ENCODE measurements around the gene GPER1.

Gene GPER1

GRCh38 chr7:1046722-1047679, 40.9 kb upstream of the GPER1 start:
- Histone ChIP-seq H3K9me3 (ENCODE audit: control insufficient read depth, low read length) (no peaks in the 10 kb centered on the region), H3K27ac (ENCODE audit: insufficient read depth, low read depth, low read length, poor library complexity, severe bottlenecking) (no peak overlapping the region), H3K27me3 (ENCODE audit: control insufficient read depth, insufficient read depth, low read length, poor library complexity, severe bottlenecking) (no peaks in the 10 kb centered on the region), H3K36me3 (ENCODE audit: control insufficient read depth, insufficient read depth, low read length) (no peaks in the 10 kb centered on the region), H3K4me3 (ENCODE audit: insufficient read depth, low read depth, low read length) (no peak overlapping the region), H3K4me1 (ENCODE audit: control insufficient read depth, insufficient read depth, low read length) (peaks cover 34% of the 10 kb centered on the region)
- WGBS, 2 experiments: 85 to 89% methylated on average over 15 of the region's 15 CpGs

DNA sequence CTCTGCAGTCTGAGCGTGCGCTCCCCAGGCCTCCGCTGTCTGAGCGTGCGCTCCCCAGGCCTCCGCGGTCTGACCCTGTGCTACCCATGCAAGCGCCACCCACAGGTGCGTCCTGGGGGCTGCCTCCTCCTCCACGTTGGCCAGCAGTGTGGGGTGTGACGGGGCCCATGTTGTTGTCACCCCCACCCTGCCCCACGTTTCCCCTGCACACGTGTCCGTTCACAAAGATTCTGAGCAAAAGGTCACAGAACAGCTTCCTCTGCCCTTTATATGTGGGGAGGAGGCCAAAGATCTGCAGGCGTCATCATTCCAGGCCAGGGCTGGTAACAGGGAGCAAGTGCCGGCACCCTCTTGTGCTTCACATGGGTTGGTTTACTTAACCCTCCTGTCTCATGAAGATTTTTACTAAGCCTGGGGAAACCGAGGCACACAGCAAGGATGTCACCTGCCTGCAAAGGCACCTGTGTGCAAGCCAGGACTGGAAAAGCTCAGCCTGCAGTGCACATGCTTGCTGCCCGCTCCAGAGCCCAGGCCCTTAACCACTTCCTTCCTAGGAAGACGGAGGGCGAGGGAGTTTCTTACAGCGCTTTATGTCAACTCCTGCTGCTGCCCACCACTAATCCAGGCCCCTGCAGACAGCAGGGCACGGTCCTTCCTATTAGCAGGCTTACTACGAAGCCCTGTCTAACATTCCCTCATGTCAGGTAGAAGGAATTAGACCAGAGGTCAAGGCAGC, 38.7 kb upstream of the GPER1 start:
- 93 to 94% methylated on average over 23 of the region's 23 CpGs for WGBS, 2 experiments
- Histone ChIP-seq H3K36me3 (ENCODE audit: control insufficient read depth, insufficient read depth, low read length) (no peaks in the 10 kb centered on the region), H3K9me3 (ENCODE audit: control insufficient read depth, low read length) (no peaks in the 10 kb centered on the region), H3K4me1 (ENCODE audit: control insufficient read depth, insufficient read depth, low read length) (peaks cover 43% of the 10 kb centered on the region), H3K4me3 (ENCODE audit: insufficient read depth, low read depth, low read length) (no peak overlapping the region), H3K27me3 (ENCODE audit: control insufficient read depth, insufficient read depth, low read length, poor library complexity, severe bottlenecking) (no peaks in the 10 kb centered on the region), H3K27ac (ENCODE audit: insufficient read depth, low read depth, low read length, poor library complexity, severe bottlenecking) (no peak overlapping the region)

- Histone ChIP-seq H3K4me1 (ENCODE audit: control insufficient read depth, insufficient read depth, low read length) (peaks cover 48% of the 10 kb centered on the region), H3K36me3 (ENCODE audit: control insufficient read depth, insufficient read depth, low read length) (no peaks in the 10 kb centered on the region), H3K27ac (ENCODE audit: insufficient read depth, low read depth, low read length, poor library complexity, severe bottlenecking) (no peak overlapping the region), H3K9me3 (ENCODE audit: control insufficient read depth, low read length) (no peaks in the 10 kb centered on the region), H3K27me3 (ENCODE audit: control insufficient read depth, insufficient read depth, low read length, poor library complexity, severe bottlenecking) (no peaks in the 10 kb centered on the region), H3K4me3 (ENCODE audit: insufficient read depth, low read depth, low read length) (no peak overlapping the region)
- 94 to 95% methylated on average over 8 of the region's 8 CpGs for WGBS, 2 experiments
Measured at GRCh38 chr7:1049801-1050200, 38.1 kb upstream of the GPER1 start.

GRCh38 chr7:1050254-1050906, 37.5 kb upstream of the GPER1 start:
- peaks cover 49% of the 10 kb centered on the region for H3K4me1 ChIP-seq (ENCODE audit: control insufficient read depth, insufficient read depth, low read length)
- WGBS, 2 experiments: 90 to 91% methylated on average over 30 of the region's 30 CpGs

GRCh38 chr7:1050956-1051690, 36.8 kb upstream of the GPER1 start:
- H3K4me3 ChIP-seq (ENCODE audit: insufficient read depth, low read depth, low read length): no peak overlapping the region
- H3K27ac ChIP-seq (ENCODE audit: insufficient read depth, low read depth, low read length, poor library complexity, severe bottlenecking): no peak overlapping the region
- WGBS, 2 experiments: 94 to 95% methylated on average over 22 of the region's 22 CpGs
- peaks cover 56% of the 10 kb centered on the region for H3K4me1 ChIP-seq (ENCODE audit: control insufficient read depth, insufficient read depth, low read length)
- H3K9me3 ChIP-seq (ENCODE audit: control insufficient read depth, low read length): no peaks in the 10 kb centered on the region
- H3K27me3 ChIP-seq (ENCODE audit: control insufficient read depth, insufficient read depth, low read length, poor library complexity, severe bottlenecking): no peaks in the 10 kb centered on the region
- no peaks in the 10 kb centered on the region for H3K36me3 ChIP-seq (ENCODE audit: control insufficient read depth, insufficient read depth, low read length)

More at GRCh38 chr7:1050254-1050906, 37.5 kb upstream of the GPER1 start:
- Histone ChIP-seq H3K9me3 (ENCODE audit: control insufficient read depth, low read length) (no peaks in the 10 kb centered on the region), H3K36me3 (ENCODE audit: control insufficient read depth, insufficient read depth, low read length) (no peaks in the 10 kb centered on the region), H3K4me3 (ENCODE audit: insufficient read depth, low read depth, low read length) (no peak overlapping the region), H3K27me3 (ENCODE audit: control insufficient read depth, insufficient read depth, low read length, poor library complexity, severe bottlenecking) (no peaks in the 10 kb centered on the region), H3K27ac (ENCODE audit: insufficient read depth, low read depth, low read length, poor library complexity, severe bottlenecking) (no peak overlapping the region)

- H3K9me3 ChIP-seq (ENCODE audit: control insufficient read depth, low read length): no peaks in the 10 kb centered on the region
- H3K36me3 ChIP-seq (ENCODE audit: control insufficient read depth, insufficient read depth, low read length): no peaks in the 10 kb centered on the region
- no peak overlapping the region for H3K4me3 ChIP-seq (ENCODE audit: insufficient read depth, low read depth, low read length)
- no peak overlapping the region for H3K27ac ChIP-seq (ENCODE audit: insufficient read depth, low read depth, low read length, poor library complexity, severe bottlenecking)
- no peaks in the 10 kb centered on the region for H3K27me3 ChIP-seq (ENCODE audit: control insufficient read depth, insufficient read depth, low read length, poor library complexity, severe bottlenecking)
- H3K4me1 ChIP-seq (ENCODE audit: control insufficient read depth, insufficient read depth, low read length): peaks cover 54% of the 10 kb centered on the region
- WGBS, 2 experiments: 85 to 87% methylated on average over 20 of the region's 20 CpGs
Measured at GRCh38 chr7:1052031-1052818, 35.7 kb upstream of the GPER1 start.

GRCh38 chr7:1053002-1053411, 34.9 kb upstream of the GPER1 start:
- H3K4me1 ChIP-seq (ENCODE audit: control insufficient read depth, insufficient read depth, low read length): peaks cover 47% of the 10 kb centered on the region
- peak overlapping the region; percentile 44 for H3K27ac ChIP-seq (ENCODE audit: insufficient read depth, low read depth, low read length, poor library complexity, severe bottlenecking)
- no peaks in the 10 kb centered on the region for H3K36me3 ChIP-seq (ENCODE audit: control insufficient read depth, insufficient read depth, low read length)
- H3K27me3 ChIP-seq (ENCODE audit: control insufficient read depth, insufficient read depth, low read length, poor library complexity, severe bottlenecking): no peaks in the 10 kb centered on the region
- peak overlapping the region; percentile 6 for H3K4me3 ChIP-seq (ENCODE audit: insufficient read depth, low read depth, low read length)
- H3K9me3 ChIP-seq (ENCODE audit: control insufficient read depth, low read length): no peaks in the 10 kb centered on the region
- WGBS, 2 experiments: 53 to 55% methylated on average over 17 of the region's 17 CpGs

DNA sequence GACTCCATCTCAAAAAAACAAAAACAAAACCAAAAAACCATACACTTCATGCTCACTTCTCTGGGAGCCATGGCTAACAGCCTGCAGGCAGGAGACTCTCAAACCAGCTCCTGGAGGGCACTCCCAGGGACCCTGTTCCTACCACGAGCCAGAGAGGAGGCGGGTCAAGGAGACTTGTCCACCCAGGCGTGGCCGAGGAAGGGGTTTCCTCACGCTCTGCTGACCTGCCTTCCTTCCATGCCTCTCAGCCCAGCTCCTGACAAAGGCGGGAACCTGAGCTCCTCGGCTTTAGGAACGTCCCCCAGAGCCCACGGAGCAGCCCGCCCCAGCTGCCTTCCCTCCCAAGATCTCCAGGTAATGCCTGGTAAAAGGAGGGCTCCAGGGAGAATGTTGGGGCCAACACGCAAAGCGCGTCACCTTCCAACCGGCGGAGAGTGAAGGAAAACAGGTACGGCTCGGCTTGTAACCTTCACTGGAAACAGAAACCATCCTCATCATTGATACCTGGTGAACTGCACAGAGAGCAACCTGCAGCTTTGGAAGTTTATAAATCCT, 34.0 kb upstream of the GPER1 start:
- no peaks in the 10 kb centered on the region for H3K27me3 ChIP-seq (ENCODE audit: control insufficient read depth, insufficient read depth, low read length, poor library complexity, severe bottlenecking)
- no peaks in the 10 kb centered on the region for H3K9me3 ChIP-seq (ENCODE audit: control insufficient read depth, low read length)
- no peaks in the 10 kb centered on the region for H3K36me3 ChIP-seq (ENCODE audit: control insufficient read depth, insufficient read depth, low read length)
- H3K4me1 ChIP-seq (ENCODE audit: control insufficient read depth, insufficient read depth, low read length): peaks cover 43% of the 10 kb centered on the region
- no peak overlapping the region for H3K27ac ChIP-seq (ENCODE audit: insufficient read depth, low read depth, low read length, poor library complexity, severe bottlenecking)
- WGBS, 2 experiments: 80 to 84% methylated on average over 17 of the region's 17 CpGs
- no peak overlapping the region for H3K4me3 ChIP-seq (ENCODE audit: insufficient read depth, low read depth, low read length)

GRCh38 chr7:1054438-1054837, 33.5 kb upstream of the GPER1 start:
- no peak overlapping the region for H3K27ac ChIP-seq (ENCODE audit: insufficient read depth, low read depth, low read length, poor library complexity, severe bottlenecking)
- WGBS, 2 experiments: 82 to 84% methylated on average over 25 of the region's 25 CpGs

More at GRCh38 chr7:1054438-1054837, 33.5 kb upstream of the GPER1 start:
- Histone ChIP-seq H3K4me1 (ENCODE audit: control insufficient read depth, insufficient read depth, low read length) (peaks cover 43% of the 10 kb centered on the region), H3K9me3 (ENCODE audit: control insufficient read depth, low read length) (no peaks in the 10 kb centered on the region), H3K36me3 (ENCODE audit: control insufficient read depth, insufficient read depth, low read length) (no peaks in the 10 kb centered on the region), H3K4me3 (ENCODE audit: insufficient read depth, low read depth, low read length) (no peak overlapping the region), H3K27me3 (ENCODE audit: control insufficient read depth, insufficient read depth, low read length, poor library complexity, severe bottlenecking) (no peaks in the 10 kb centered on the region)
